ENCODE measurements around the gene GADL1.

GRCh38 chr3:30890907-30891306 is 3.6 kb downstream of the GADL1 start:
- TF ChIP-seq POLR2A (IDR thresholded peaks at IDR 0.05; ENCODE audit: low read length) (no peak), GATA1 (IDR thresholded peaks at IDR 0.05; ENCODE audit: low read depth, low read length) (no peak)
